SK-N-SH (cell line): Measurements from ENCODE around the gene CTNNA3.
"Not testable (repeated sequence)": the region's sequence is repeated elsewhere in the genome, so short reads cannot be mapped to it uniquely, and the experiment has no call there.

Experiments
- RFX5 ChIP-seq: IDR thresholded peaks from 2 replicates; pipeline ENCODE4 v1.6.1; 2012; ENCODE audit warnings: mild to moderate bottlenecking, improper control_type of control experiment, low read length
- TAF1 ChIP-seq: IDR thresholded peaks from 2 replicates; pipeline ENCODE4 v1.6.1; 2012; ENCODE audit warnings: low read depth, mild to moderate bottlenecking, low read length, moderate library complexity, borderline replicate concordance
- TF ChIP-seq, protein P1 (sequence below): IDR thresholded peaks from 2 replicates; pipeline ENCODE4 v1.6.1; 2012; ENCODE audit warnings: mild to moderate bottlenecking, low read depth, low read length, moderate library complexity

DNA sequence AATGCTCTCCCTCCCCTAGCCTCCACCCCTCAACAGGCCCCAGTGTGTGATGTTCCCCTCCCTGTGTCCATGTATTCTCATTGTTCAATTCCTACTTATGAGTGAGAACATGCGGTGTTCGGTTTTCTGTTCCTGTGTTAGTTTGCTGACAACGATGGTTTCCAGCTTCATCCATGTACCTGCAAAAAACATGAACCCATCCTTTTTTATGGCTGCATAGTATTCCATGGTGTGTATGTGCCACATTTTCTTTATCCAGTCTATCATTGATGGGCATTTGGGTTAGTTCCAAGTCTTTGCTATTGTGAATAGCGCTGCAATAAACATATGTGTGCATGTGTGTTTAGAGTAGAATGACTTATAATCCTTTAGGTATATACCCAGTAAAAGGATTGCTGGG is 20.5 kb upstream of the CTNNA3 start:
- TF ChIP-seq, protein P1, sequence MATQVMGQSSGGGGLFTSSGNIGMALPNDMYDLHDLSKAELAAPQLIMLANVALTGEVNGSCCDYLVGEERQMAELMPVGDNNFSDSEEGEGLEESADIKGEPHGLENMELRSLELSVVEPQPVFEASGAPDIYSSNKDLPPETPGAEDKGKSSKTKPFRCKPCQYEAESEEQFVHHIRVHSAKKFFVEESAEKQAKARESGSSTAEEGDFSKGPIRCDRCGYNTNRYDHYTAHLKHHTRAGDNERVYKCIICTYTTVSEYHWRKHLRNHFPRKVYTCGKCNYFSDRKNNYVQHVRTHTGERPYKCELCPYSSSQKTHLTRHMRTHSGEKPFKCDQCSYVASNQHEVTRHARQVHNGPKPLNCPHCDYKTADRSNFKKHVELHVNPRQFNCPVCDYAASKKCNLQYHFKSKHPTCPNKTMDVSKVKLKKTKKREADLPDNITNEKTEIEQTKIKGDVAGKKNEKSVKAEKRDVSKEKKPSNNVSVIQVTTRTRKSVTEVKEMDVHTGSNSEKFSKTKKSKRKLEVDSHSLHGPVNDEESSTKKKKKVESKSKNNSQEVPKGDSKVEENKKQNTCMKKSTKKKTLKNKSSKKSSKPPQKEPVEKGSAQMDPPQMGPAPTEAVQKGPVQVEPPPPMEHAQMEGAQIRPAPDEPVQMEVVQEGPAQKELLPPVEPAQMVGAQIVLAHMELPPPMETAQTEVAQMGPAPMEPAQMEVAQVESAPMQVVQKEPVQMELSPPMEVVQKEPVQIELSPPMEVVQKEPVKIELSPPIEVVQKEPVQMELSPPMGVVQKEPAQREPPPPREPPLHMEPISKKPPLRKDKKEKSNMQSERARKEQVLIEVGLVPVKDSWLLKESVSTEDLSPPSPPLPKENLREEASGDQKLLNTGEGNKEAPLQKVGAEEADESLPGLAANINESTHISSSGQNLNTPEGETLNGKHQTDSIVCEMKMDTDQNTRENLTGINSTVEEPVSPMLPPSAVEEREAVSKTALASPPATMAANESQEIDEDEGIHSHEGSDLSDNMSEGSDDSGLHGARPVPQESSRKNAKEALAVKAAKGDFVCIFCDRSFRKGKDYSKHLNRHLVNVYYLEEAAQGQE = not testable (repeated sequence)
- not testable (repeated sequence) for TF ChIP-seq RFX5, TAF1
